Measurements from ENCODE around the gene GUCY1A2.

GUCY1A2 gene

DNA sequence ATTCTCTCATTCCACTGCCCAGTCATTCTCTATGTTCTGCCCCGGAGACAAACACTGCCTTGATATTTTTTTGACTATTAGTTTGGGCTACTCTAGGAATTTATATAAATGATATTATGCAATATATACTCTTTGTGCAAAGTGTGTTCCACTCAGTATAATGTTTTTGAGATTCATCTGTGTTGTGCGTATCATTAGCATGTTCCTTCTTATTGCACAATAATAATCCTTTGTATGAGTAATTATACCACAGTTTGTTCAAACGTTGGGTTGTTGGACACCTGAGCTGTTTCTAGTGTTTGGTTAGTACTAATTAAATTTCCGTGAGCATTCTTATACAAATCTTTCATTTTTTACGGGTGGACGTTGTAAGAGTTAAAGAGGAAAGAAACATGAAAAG lies 390.6 kb downstream of the GUCY1A2 start:
- DNase-seq = no peak

- DNase-seq = no peak
These were observed 392.7 kb downstream of the GUCY1A2 start for GRCh38 chr11:106625566-106625965.

GRCh38 chr11:106624377-106624776 lies 393.9 kb downstream of the GUCY1A2 start:
- DNase-seq = no peak
